HG02610 (cell line): ENCODE data around the gene LRIG1.

Experiments
- ATAC-seq: cut with Tn5 transposase; IDR thresholded peaks from one replicate; pipeline ENCODE4 v1.9.1; 2021; ENCODE audit warnings: mild to moderate bottlenecking, moderate library complexity; ENCODE audit not compliant: unreplicated experiment

LRIG1 gene

GRCh38 chr3:66470956-66471686 is 29.7 kb downstream of the LRIG1 start:
- no peak for ATAC-seq

DNA sequence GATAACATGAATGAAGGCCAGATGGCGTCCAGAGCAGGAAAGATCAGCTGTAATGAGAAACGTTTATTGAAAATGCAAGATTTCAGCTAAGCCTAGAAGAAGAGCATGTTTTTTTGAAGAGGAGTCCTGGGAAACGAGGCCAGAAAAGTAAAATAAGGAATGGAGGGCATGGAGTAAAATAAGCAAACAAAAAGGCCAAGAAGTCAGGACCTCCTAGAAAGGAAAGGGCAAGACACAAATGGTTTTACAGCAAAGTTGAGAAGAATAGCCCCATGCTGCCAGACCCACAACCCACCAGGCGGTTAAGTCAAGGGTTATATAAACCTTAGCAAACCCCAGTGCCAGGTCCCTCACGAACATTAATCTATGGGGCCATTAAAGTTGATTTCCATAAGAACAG is 30.5 kb downstream of the LRIG1 start:
- ATAC-seq: no peak

- ATAC-seq: peak; percentile 68
These were observed 31.6 kb downstream of the LRIG1 start for GRCh38 chr3:66469220-66469640.

- no peak for ATAC-seq
These were observed 32.7 kb downstream of the LRIG1 start for GRCh38 chr3:66467996-66468735.

DNA sequence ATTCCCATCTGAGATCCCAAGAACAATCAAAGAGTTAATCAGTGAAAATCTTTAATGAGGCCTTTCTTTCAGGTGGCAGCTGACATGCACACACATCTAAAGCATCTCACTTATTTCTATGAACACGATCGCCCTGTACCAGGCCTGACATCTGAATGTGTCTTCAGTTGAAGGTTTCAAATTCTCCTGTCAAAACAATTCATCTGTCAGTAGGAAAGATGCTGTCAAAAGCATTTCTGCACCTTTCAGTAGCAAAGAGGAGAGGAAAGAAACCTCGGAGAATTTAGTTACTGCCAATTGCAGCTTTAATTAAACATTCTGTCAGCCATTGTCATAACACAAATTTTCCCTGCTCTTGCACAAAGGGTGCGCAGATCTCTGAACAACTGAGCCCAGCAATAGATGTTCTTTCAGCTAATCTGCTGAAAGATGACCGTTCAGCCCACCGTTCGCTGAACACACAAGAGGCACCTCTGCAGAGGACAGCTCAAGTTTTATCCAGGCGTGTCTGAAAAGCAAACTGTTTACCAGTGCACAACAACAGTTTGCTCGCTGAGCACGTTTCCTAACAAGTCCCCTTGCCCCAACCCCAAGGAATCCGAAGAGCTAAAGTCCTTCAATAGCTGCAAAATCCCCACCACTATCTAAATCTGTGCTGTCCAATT is 34.1 kb downstream of the LRIG1 start:
- ATAC-seq: no peak

- ATAC-seq: no peak
These were observed 35.2 kb downstream of the LRIG1 start for GRCh38 chr3:66465587-66465986.

- ATAC-seq: no peak
These were observed 35.8 kb downstream of the LRIG1 start for GRCh38 chr3:66465034-66465433.

DNA sequence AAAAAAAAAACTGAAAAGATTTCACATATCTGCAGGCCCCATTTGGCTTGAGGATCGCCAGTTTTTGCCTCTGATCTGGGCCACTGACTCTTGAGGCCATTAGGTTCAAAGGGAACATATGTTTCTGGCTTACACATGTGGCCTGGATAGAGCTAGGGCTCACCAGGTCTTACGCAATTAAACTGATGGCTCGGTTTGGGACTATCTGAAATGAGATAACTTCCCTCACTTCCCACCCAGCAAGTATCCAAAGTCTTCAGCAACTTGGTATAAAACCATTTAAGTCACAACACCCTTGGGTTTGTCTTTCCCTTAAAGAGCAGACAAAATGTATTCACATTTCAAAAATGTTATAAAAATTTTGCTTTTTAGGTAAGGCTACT is 36.3 kb downstream of the LRIG1 start:
- no peak for ATAC-seq

- ATAC-seq: no peak
These were observed 36.9 kb downstream of the LRIG1 start for GRCh38 chr3:66463730-66464511.

GRCh38 chr3:66463054-66463631 is 37.7 kb downstream of the LRIG1 start:
- ATAC-seq: no peak

- no peak for ATAC-seq
These were observed 43.6 kb downstream of the LRIG1 start for GRCh38 chr3:66457252-66457651.

GRCh38 chr3:66456711-66457173 is 44.1 kb downstream of the LRIG1 start:
- no peak for ATAC-seq

DNA sequence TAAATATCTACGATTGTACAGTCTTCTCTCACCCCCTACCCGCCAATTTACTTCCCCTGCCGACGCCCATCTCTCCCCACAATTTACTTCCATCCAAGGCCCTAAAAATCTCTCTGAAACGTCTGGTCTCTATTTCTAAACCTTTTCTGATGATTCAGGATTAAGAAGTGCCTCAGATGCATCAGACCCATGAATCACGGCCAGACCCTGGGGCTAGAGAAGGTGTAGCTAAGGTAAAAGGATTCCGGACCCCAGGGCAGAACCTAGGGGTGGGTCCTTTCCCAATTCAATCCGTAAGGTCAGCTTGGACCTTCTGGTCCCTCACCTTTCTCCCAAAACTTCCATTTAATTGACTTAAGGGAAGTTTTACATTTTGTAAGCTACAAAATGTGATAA is 46.4 kb downstream of the LRIG1 start:
- ATAC-seq: no peak

GRCh38 chr3:66453651-66454463 is 47.0 kb downstream of the LRIG1 start:
- no peak for ATAC-seq

- ATAC-seq: no peak
These were observed 48.4 kb downstream of the LRIG1 start for GRCh38 chr3:66452303-66453011.

GRCh38 chr3:66451766-66452165 is 49.1 kb downstream of the LRIG1 start:
- no peak for ATAC-seq

DNA sequence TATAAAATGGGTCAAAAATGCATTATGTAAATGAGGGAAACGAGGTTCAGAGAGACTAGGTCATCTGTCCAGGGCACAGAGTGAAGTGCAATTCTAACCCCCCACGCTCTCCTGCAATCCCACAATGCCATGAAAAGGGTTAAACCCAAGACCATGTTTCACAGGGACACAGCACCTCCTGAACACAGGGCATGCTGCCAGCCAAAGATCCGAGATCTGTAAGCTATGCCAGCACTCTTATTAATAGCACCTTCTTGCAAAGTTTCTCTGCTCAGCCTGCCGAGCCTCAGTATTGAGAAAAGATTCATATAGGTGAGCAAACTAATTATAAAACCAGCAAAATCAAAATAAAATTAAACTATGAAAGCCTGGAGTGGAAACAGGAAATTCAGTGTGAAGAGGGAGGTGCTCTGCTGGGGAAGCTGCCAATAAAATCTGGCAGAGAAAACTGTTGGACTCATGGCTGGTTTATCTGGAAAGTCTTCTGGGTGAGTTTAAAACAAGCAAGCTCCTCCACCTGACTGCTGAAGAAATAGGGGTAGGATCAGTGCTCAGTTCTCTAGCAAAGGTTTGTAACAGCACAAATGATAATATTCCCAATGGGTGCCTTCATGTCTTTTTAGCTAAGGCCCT is 50.3 kb downstream of the LRIG1 start:
- no peak for ATAC-seq

GRCh38 chr3:66449411-66449974 is 51.3 kb downstream of the LRIG1 start:
- ATAC-seq: no peak
